NCI-H2196 (cell line): ENCODE measurements around the gene SRPK3.
"Not testable (repeated sequence)": the region's sequence is repeated elsewhere in the genome, so short reads cannot be mapped to it uniquely, and the experiment has no call there.

Experiments
- DNase-seq: peaks from one replicate; lab custom pipeline; 2025; ENCODE audit not compliant: unreplicated experiment; lab: John Stamatoyannopoulos, UW

Gene SRPK3

GRCh38 chrX:153780678-153781427 is at the start of gene SRPK3:
TSS of gene SRPK3 (plus strand) at chrX:153781041. CDS start at chrX:153781087, 46 bp downstream.
- no peak for DNase-seq

- DNase-seq, result no peak
These were observed 49.6 kb upstream of the SRPK3 start for GRCh38 chrX:153731117-153731844.

- DNase-seq, result no peak
These were observed 49.0 kb upstream of the SRPK3 start for GRCh38 chrX:153731845-153732215.

GRCh38 chrX:153732401-153732800 is 48.4 kb upstream of the SRPK3 start:
- DNase-seq, result no peak

GRCh38 chrX:153733651-153734240 is 47.1 kb upstream of the SRPK3 start:
- no peak for DNase-seq

- no peak for DNase-seq
These were observed 46.0 kb upstream of the SRPK3 start for GRCh38 chrX:153734871-153735270.

- no peak for DNase-seq
These were observed 45.6 kb upstream of the SRPK3 start for GRCh38 chrX:153735274-153735673.

- DNase-seq, result no peak
These were observed 44.6 kb upstream of the SRPK3 start for GRCh38 chrX:153736071-153736820.

GRCh38 chrX:153736871-153737441 is 43.9 kb upstream of the SRPK3 start:
- DNase-seq, result no peak

GRCh38 chrX:153738056-153738605 is 42.7 kb upstream of the SRPK3 start:
- DNase-seq, result no peak

- DNase-seq, result no peak
These were observed 40.9 kb upstream of the SRPK3 start for GRCh38 chrX:153739754-153740486.

GRCh38 chrX:153740631-153741222 is 40.1 kb upstream of the SRPK3 start:
- no peak for DNase-seq

- DNase-seq, result no peak
These were observed 39.4 kb upstream of the SRPK3 start for GRCh38 chrX:153741446-153741845.

- DNase-seq, result not testable (repeated sequence)
These were observed 38.7 kb upstream of the SRPK3 start for GRCh38 chrX:153742111-153742510.

GRCh38 chrX:153742796-153743467 is 37.9 kb upstream of the SRPK3 start:
- not testable (repeated sequence) for DNase-seq

- DNase-seq, result not testable (repeated sequence)
These were observed 37.2 kb upstream of the SRPK3 start for GRCh38 chrX:153743468-153744209.

- DNase-seq, result no peak
These were observed 36.4 kb upstream of the SRPK3 start for GRCh38 chrX:153744210-153745066.
